GM04504 (cell line): Measurements from ENCODE around the gene EN2.

Experiments used
- DNase-seq: peaks from one replicate; pipeline ENCODE4 v3.0.0-alpha.2; 2012; ENCODE audit warnings: low read depth

EN2 gene

DNA sequence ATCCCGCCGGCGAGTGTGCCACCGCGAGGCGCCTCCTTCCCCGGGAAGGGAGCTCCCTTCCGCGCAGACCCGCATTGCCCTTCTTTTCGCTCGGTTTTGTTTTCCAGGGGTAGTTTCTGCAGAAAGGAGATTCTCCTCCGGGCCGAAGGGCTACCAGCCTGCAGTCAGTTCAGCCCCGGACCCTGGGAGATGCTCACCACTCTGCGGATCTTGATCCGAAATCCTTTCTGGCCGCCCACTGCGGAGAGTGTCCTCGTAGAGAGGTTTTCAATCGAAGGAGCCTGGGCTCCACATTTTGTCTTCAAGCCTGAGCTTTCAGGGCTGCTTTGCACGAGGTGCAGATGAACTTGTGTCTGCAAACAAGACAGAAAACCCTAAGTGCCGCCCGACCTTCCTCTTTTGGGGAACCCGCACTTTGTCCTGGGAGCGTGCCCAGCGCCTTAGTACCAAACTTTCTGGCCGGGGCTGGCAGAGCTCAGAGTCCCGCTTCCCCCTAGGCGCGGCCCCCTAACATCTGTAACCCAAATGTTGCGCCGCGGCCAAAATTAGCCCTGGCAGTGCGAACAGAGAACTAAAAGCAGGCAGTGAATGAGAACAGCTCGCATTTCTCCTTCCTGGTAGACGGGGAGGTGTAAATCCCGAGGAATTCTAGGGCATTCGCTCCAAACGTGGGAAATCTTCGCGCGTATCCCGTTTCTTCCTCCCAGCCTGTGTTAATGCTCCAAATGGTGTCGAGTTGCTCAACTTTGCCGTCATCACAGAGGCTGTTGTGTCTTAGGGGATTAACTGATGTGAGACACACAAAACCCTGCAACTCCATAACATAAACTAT, 6.7 kb upstream of the EN2 start:
- no peak for DNase-seq

GRCh38 chr7:155451840-155452239, 6.1 kb upstream of the EN2 start:
- no peak for DNase-seq

- no peak for DNase-seq
These were observed 5.2 kb upstream of the EN2 start for GRCh38 chr7:155452505-155453295.

DNA sequence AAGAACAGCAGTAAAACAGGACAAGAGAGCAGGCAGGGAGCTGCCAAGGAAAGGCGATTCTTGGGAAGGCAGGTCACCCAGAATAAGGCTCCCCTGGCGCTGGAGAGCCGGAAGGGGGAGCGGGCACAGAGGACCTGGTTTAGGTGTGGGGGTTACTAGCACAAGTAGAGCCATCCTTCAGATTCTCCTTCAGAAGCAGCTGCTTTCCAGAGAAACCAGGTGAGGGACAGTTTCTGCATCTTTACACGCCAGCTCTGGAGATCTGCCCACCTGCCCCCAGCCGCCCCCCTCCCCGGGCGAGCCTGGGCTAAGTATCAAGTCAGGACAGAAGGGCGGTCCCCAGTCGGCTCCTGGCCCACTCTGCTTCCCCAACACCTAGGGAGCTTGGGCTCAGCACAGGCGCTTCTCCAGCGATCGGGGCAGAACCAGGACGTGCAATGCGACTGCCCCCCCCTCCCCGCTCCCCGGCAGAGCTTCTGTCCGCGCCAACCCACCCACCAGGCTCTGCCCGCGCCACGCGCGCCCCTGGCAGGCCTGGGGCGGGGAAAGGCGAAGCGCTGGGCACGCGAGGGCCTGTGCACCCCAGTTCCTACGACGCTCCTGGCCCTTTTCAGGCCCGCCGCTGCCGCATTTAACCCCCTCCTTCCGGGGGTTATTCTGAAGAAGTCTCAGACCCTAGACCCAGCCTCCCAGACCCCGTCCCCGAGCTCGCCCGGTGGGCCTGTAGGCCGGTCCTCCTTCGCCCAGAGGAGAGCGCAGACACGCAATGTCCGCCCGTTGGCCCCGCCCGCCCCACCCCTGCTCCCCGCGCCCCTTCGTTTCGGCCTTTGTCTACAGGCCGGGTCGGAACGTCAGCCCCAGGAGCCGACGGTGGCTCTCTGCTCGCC, 4.4 kb upstream of the EN2 start:
- DNase-seq, result no peak

GRCh38 chr7:155454183-155455112, 3.5 kb upstream of the EN2 start:
- DNase-seq, result no peak

GRCh38 chr7:155455132-155455693, 2.7 kb upstream of the EN2 start:
- DNase-seq, result no peak

DNA sequence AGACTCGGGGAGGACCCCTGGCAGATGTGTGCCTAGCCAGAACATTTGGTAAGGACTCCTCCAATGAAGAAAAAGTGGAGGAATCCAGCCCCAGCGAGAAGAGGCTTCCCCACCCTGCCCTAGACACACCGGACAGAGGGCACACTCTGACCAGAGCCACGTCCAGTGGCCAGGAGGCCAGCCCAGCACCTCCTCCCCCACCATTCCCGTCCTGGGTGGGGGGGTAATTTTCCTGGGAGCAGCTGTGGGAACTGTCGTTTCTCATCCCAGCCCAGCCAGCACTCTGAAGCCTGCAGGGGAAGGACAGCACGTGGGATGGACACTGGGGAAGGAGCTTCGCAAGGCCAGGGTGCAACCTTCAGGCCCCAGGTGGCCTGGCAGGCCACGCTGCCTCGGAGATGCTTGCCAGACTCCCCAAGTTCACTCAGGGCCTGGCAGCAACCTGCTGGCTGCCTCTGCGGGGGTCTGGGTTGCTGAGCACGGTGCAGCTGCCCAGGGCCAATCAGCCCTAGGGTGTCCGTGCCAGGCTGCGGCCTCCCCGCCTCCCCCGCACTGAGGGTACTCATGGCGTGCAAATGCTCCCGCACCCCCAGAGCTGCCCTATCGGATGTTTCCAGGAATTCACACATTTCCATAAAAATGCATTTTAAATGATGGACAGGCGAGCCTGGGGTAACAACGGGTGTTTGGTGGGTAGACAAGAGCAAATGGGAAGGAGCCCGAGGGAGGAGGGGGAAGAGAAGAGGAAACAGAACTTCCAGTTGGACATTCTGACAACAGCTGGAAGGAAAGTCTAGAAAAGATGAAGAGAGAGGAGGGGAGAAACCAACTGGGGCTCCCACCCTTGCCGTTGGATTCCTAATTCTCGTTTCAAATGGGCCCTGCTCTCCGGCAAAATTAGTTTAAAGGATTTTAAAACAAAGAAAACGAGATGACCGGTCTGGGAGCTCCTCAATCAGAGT, 1.9 kb upstream of the EN2 start:
- DNase-seq, result no peak

GRCh38 chr7:155456738-155457543, 988 bp upstream of the EN2 start:
- peak; percentile 3 for DNase-seq

- DNase-seq, result no peak
These were observed 302 bp upstream of the EN2 start for GRCh38 chr7:155457544-155458110.

DNA sequence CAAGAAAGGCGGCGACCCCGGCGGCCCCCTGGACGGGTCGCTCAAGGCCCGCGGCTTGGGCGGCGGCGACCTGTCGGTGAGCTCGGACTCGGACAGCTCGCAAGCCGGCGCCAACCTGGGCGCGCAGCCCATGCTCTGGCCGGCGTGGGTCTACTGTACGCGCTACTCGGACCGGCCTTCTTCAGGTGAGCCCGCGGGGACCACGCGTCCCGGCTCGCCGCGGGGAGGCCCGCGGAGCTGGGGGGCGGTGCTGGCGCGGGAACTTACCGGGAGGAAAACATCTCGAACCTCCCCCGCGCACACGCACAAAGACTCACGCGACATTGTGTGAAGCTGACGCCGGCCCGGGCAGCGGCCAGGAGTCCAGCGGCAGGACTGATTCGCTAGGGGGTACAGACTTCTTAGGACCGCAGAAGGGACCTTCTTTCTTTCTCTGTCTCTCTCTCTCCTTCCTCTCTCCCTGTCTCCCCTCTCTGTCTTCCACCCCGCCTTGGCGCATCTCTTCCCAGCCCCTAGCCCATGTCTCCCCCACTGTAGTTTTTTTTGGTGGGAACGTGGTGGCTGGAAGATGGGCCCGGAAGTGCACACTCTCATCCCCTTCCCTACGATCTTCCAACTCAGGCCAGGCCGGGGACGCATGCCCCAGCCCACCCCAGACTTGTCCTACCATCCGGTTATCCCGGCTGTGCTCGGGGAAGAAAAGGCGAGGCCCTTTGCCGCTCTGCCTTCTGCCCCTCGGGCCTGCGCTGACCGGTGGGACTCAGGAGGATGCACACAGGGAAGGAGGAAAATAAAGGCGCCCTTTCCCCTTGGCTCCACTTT, 1.2 kb downstream of the EN2 start:
- no peak for DNase-seq

GRCh38 chr7:155459700-155460461, 2.0 kb downstream of the EN2 start:
- no peak for DNase-seq

DNA sequence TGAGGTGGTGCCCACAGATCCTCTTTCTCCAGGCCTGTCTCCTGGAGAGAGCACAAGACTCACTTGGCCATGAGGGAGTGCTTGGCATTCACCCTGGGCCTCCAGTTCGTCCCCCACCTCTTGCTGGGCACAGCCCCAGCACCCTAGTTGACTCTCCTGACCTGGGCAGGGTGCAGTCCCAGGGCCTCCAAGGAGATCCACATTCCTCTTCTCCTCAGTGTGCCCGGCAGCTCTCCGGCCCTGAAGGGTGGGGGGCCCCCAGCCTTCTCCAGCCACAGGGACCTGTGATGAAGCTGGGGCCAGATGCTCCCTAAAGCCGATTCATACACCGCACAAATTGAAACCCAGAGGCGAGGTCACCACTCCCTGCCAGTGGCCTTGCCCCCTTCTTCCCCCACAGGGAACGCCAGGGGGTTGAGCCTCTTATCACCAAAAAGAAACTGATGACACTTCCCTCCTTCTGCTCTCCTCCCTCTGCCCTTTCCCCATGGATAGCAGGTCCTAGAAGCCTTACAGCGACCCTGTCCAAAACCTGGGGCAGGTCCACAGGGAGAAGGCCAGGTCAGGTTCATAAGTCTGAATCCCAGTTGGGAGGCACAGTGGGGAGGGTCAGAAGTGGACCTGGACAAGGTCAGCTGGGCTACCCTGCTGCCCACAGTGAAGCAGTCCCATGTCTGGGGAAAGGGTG, 3.1 kb downstream of the EN2 start:
- DNase-seq, result no peak

GRCh38 chr7:155461631-155462030, 3.7 kb downstream of the EN2 start:
- no peak for DNase-seq

DNA sequence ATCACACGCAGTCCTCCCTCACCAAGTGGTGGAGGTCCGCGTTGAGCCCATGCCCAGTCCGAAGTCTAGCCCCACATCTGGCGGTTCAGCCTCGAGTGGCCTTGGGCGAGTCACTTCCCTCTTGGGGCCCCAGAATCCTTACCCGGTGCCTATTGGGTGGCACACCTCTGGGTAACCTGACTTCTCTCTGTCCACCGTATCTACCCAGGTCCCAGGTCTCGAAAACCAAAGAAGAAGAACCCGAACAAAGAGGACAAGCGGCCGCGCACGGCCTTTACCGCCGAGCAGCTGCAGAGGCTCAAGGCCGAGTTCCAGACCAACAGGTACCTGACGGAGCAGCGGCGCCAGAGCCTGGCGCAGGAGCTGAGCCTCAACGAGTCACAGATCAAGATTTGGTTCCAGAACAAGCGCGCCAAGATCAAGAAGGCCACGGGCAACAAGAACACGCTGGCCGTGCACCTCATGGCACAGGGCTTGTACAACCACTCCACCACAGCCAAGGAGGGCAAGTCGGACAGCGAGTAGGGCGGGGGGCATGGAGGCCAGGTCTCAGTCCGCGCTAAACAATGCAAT, 4.3 kb downstream of the EN2 start:
- DNase-seq, result no peak

GRCh38 chr7:155463114-155463811, 5.3 kb downstream of the EN2 start:
- no peak for DNase-seq
